Uterus (tissue), 4 donors: Measurements from ENCODE around the gene ABCC8. TPM values are rescaled to one million over a fixed set of nuclear protein-coding genes. Genes with fewer than 3 reads are reported as not detected.
A peak's percentile ranks its signal among the peaks of the same experiment; 100 is the strongest.

Source experiments
- DNase-seq, 2 donors: peaks; one replicate each; pipeline ENCODE4 v3.0.0-alpha.2; 2019 to 2020
- H3K27ac ChIP-seq, 2 donors: fragments of 200-600 bp; sonication (generic); 1 replicate in 1 of 2; 2 replicates in 1 of 2; pipeline ENCODE4 v1.5.1; 2016 to 2018
- H3K27me3 ChIP-seq, 2 donors: fragments of 200-600 bp; sonication (generic); one replicate each; pipeline ENCODE4 v1.5.1; 2018 to 2019; ENCODE audit warnings: control low read depth in 1 of 2
- H3K36me3 ChIP-seq, 2 donors: fragments of 200-600 bp; sonication (generic); one replicate each; pipeline ENCODE4 v1.5.1; 2019; ENCODE audit warnings: control low read depth in 1 of 2
- H3K4me1 ChIP-seq, 2 donors: fragments of 200-600 bp; sonication (generic); one replicate each; pipeline ENCODE4 v1.5.1; 2018 to 2019; ENCODE audit warnings: control low read depth in 1 of 2
- H3K4me3 ChIP-seq, 2 donors: fragments of 200-600 bp; sonication (generic); 1 replicate in 1 of 2; 2 replicates in 1 of 2; pipeline ENCODE4 v1.5.1; 2018 to 2019; ENCODE audit warnings: mild to moderate bottlenecking in 1 of 2
- H3K9me3 ChIP-seq, 2 donors: fragments of 200-600 bp; sonication (generic); one replicate each; pipeline ENCODE4 v1.5.1; 2019; ENCODE audit warnings: control low read depth in 1 of 2
- POLR2A ChIP-seq, 2 donors: fragments of 450-650 bp; IDR thresholded peaks; one replicate each; pipeline ENCODE4 v1.6.1; 2016; ENCODE audit warnings: antibody characterized with exemption in 2 of 2, mild to moderate bottlenecking in 1 of 2, moderate library complexity in 1 of 2
- intact Hi-C: fragments of 100-400 bp; cut with DNase I; formaldehyde crosslinking; loops from one replicate; pipeline ENCODE4 v1.15.1; 2023; ENCODE audit warnings: low total_unique reads
- total RNA-seq, 4 donors: library from RNA; depleted of rRNA in 3 of 4; stranded (reverse); fragments of >200 nt in 3 of 4; gene quantifications; one replicate each; pipeline versions ENCODE4 v1.1.0 to v1.2.4, GENCODE V29; 2014 to 2023
- TF ChIP-seq, protein P1 (sequence below), 4 experiments: fragments of 200-600 bp in 2 of 4; fragments of 450-650 bp in 2 of 4; sonication (generic) in 2 of 4; IDR thresholded peaks; one replicate each; pipeline ENCODE4 v1.5.1; 2016 to 2019; ENCODE audit warnings: antibody characterized with exemption in 4 of 4, mild to moderate bottlenecking in 2 of 4, moderate library complexity in 1 of 4
- donor health status: DM: yes; HTN: yes; CAD: no.

ABCC8 gene
- total RNA-seq, 4 donors from 2014 or later, result under 0.01 to 5.5 (median 1.9) TPM; not detected in 1

DNA sequence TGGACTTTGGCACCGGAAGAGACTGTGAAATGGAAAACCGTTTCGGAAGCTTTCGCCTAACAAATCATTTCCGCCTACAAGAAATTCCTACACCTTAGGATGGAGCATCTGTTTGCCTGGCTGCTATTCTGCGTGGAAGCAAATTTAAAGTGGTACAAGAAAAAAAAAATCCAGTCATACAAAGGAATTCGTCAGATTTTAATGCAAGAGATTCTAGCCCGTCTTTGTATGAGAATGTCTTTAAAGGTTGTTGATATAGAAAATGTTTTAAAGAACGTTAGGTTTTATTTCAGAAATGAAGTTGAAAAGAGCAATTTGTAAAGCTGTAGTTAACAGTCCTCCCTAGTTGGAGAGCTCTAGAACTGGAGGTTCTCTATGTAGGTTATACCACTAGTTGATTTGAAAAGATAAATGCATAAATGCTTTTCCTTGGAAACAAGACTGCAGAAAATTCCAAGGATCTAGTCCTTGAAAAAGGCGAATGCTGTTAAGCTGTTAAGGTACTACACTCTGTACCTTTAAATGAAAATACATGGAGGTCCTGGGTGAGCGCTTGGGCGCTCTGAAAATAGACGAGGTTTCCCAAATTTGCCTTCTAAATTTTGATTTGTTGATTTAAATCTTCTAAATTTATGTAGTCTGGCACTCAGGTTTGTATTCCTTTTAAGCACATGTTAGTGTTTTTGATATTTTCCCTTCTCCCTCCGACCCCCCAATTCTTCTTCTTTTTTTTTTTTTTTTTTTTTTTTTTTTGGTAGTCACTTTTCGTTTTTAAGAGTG is 122.6 kb downstream of the ABCC8 start:
- no peaks in the 10 kb centered on the region for H3K36me3 ChIP-seq
- no peaks in the 10 kb centered on the region for H3K4me1 ChIP-seq
- DNase-seq, result no peak
- no peaks in the 10 kb centered on the region for H3K27me3 ChIP-seq
- H3K9me3 ChIP-seq, result no peaks in the 10 kb centered on the region
- TF ChIP-seq, protein P1, sequence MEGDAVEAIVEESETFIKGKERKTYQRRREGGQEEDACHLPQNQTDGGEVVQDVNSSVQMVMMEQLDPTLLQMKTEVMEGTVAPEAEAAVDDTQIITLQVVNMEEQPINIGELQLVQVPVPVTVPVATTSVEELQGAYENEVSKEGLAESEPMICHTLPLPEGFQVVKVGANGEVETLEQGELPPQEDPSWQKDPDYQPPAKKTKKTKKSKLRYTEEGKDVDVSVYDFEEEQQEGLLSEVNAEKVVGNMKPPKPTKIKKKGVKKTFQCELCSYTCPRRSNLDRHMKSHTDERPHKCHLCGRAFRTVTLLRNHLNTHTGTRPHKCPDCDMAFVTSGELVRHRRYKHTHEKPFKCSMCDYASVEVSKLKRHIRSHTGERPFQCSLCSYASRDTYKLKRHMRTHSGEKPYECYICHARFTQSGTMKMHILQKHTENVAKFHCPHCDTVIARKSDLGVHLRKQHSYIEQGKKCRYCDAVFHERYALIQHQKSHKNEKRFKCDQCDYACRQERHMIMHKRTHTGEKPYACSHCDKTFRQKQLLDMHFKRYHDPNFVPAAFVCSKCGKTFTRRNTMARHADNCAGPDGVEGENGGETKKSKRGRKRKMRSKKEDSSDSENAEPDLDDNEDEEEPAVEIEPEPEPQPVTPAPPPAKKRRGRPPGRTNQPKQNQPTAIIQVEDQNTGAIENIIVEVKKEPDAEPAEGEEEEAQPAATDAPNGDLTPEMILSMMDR (IDR thresholded peaks at IDR 0.05), result no peak
- no peak for TF ChIP-seq POLR2A (IDR thresholded peaks at IDR 0.05)
- peak overlapping the region; percentile 78 to 86 for H3K27ac ChIP-seq
- intact Hi-C loops, result no loop called here
- H3K4me3 ChIP-seq, result peak overlapping the region; percentile 44 to 64

DNA sequence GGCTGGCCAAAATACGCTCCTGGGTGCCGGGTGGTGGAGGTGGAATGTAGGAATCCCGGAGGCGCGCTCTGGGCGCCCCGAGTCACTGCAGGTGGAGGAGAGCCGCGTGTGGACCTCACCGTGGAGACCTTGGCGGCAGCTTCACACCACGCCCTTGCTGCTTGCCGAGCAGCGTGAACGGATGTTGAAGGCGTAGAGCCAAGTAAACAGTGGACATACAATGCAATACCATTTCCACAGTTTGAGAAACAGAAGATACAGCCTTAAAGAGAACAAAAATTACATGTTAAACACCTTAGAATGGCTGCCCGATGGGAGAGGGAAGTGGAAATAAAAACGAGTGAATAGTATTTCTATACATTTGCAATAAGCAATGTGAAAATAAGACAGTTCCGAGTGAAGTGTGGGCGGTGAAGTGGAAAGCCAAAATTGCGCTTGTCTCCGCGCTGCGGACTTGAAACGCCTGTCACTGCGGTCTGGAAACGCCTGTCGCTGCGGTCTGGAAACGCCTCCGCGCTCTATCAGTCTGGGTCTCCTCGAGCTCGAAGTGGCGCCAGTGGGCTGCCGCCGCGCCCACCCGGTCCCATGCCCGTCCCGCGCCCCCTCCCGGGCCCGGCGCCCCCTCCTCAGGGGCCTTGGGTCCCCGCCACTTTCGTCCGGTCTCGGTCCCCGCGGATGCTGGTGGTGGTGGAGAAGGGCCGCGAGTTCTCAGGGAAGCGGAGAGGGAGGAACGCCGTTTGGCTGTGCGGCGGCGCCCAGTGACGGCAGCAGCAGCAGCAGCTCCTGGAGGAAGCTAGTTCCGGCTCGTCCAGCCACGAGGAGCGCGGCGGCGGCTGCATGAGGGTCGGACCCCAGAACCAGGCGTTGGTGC is 123.5 kb downstream of the ABCC8 start:
- intact Hi-C loops, result no loop called here
- peak; percentile 56 to 65 for DNase-seq

DNA sequence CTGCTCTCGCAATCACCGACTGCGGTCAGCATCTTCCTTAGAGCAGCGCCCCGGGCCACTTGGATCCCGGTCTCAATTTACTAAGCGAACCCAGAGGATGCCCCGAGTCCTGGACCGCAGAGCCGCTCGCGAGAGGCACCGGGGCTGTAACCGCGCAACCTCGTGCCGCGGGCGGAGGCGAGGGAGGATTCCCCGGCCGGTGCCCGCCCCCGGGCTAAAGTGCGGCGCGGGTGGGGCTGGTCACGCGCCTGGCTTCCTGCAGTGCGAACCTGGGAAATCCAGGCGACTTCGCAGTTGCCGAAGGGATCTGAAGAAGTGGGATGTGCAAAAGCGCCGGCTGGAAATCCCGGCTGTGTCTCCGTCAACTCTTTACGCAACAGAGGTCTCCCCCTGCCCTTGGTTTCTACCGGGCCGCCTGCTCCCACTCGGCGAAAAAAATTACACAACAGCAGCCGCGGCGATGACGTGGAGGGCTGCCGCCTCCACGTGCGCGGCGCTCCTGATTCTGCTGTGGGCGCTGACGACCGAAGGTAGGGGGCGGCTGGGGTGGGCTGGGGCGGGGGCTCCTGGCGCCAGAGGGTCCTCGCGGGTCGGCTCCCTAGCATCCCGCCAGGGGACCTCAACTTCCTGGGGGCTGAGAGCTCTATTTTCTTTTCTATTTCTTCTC is 125.0 kb downstream of the ABCC8 start, which contains the start of gene NCR3LG1:
Gene NCR3LG1, plus strand, starts transcription at position 291 of the 667 bp plus-strand sequence. Its CDS starts 170 bp downstream, at position 461.
- no peaks in the 10 kb centered on the region for H3K4me1 ChIP-seq
- peak within 1 kb of the TSS; percentile 78 to 86 for H3K27ac ChIP-seq
- TF ChIP-seq POLR2A (IDR thresholded peaks at IDR 0.05), result no peak
- TF ChIP-seq, protein P1 (IDR thresholded peaks at IDR 0.05), result peak in 1 of 4 experiments; percentile 9
- intact Hi-C loops, result no loop called here
- H3K27me3 ChIP-seq, result no peaks in the 10 kb centered on the region
- peak within 1 kb of the TSS; percentile 44 to 64 for H3K4me3 ChIP-seq
- no peaks in the 10 kb centered on the region for H3K36me3 ChIP-seq
- DNase-seq, result peak; percentile 69 to 75
- no peaks in the 10 kb centered on the region for H3K9me3 ChIP-seq

More for the DNA sequence above, 123.5 kb downstream of the ABCC8 start:
- Histone ChIP-seq H3K9me3 (no peaks in the 10 kb centered on the region), H3K27ac (peak overlapping the region; percentile 78 to 86), H3K27me3 (no peaks in the 10 kb centered on the region), H3K4me1 (no peaks in the 10 kb centered on the region), H3K4me3 (peak overlapping the region; percentile 44 to 64), H3K36me3 (no peaks in the 10 kb centered on the region)
- peak in 1 of 2 donors; percentile 35 for TF ChIP-seq POLR2A (IDR thresholded peaks at IDR 0.05)
- TF ChIP-seq, protein P1 (IDR thresholded peaks at IDR 0.05), result no peak

DNA sequence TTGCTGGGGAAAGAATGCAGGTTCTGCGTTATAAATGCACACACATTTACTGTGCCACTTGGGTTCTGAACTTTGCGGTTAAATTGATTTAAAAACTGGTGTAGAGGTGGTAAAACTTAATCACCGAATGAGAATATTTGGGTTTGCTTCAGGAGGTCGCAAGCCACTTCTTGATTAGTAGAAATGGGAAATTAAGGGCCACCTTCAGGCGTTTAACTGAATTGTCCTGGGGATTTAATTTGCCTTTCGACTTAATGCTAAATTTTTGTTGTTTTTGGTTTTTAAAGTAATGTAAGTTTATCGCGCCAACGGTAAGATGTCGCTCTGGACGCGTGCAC is 125.5 kb downstream of the ABCC8 start:
- Histone ChIP-seq H3K4me3 (peak overlapping the region; percentile 44 to 64), H3K27me3 (no peaks in the 10 kb centered on the region), H3K9me3 (no peaks in the 10 kb centered on the region), H3K27ac (peak overlapping the region; percentile 25 to 86), H3K36me3 (no peaks in the 10 kb centered on the region), H3K4me1 (no peaks in the 10 kb centered on the region)
- TF ChIP-seq POLR2A (IDR thresholded peaks at IDR 0.05), result no peak
- TF ChIP-seq, protein P1 (IDR thresholded peaks at IDR 0.05), result peak in 1 of 4 experiments; percentile 6
- no peak for DNase-seq
- intact Hi-C loops, result no loop called here
